Measurements from ENCODE around the gene ELOVL1.
"Not testable (repeated sequence)": the region's sequence is repeated elsewhere in the genome, so short reads cannot be mapped to it uniquely, and the experiment has no call there.

ELOVL1 gene

GRCh38 chr1:43367904-43368645 lies at the start of gene ELOVL1:
TSS of gene ELOVL1 (minus strand) at chr1:43368011. CDS start at chr1:43365609, 2,402 bp downstream.
- peaks cover 2% of the 10 kb centered on the region for H3K36me3 ChIP-seq (ENCODE audit: control insufficient read depth, low read depth, low read length)
- H3K4me1 ChIP-seq (ENCODE audit: control insufficient read depth, low read depth, low read length), result peaks cover 17% of the 10 kb centered on the region
- peak within 1 kb of the TSS; percentile 71 for H3K9ac ChIP-seq (ENCODE audit: low read length)
- H3K4me3 ChIP-seq (ENCODE audit: low read length), result peak within 1 kb of the TSS; percentile 80
- no peaks in the 10 kb centered on the region for H3K27me3 ChIP-seq (ENCODE audit: control insufficient read depth, insufficient read depth, low read length)
- no peak within 1 kb of the TSS for H3K27ac ChIP-seq (ENCODE audit: low read length)
- no peaks in the 10 kb centered on the region for H3K9me3 ChIP-seq (ENCODE audit: control insufficient read depth, low read depth, low read length)

GRCh38 chr1:43415901-43416300 lies 48.1 kb upstream of the ELOVL1 start:
- Histone ChIP-seq H3K4me1 (ENCODE audit: control insufficient read depth, low read depth, low read length) (no peaks in the 10 kb centered on the region), H3K4me3 (ENCODE audit: low read length) (no peak overlapping the region), H3K9me3 (ENCODE audit: control insufficient read depth, low read depth, low read length) (no peaks in the 10 kb centered on the region), H3K27ac (ENCODE audit: low read length) (no peak overlapping the region), H3K36me3 (ENCODE audit: control insufficient read depth, low read depth, low read length) (peaks cover 13% of the 10 kb centered on the region), H3K27me3 (ENCODE audit: control insufficient read depth, insufficient read depth, low read length) (no peaks in the 10 kb centered on the region), H3K9ac (ENCODE audit: low read length) (no peak overlapping the region)

- Histone ChIP-seq H3K27me3 (ENCODE audit: control insufficient read depth, insufficient read depth, low read length) (no peaks in the 10 kb centered on the region), H3K4me3 (ENCODE audit: low read length) (no peak overlapping the region), H3K36me3 (ENCODE audit: control insufficient read depth, low read depth, low read length) (peaks cover 4% of the 10 kb centered on the region), H3K9me3 (ENCODE audit: control insufficient read depth, low read depth, low read length) (no peaks in the 10 kb centered on the region), H3K9ac (ENCODE audit: low read length) (no peak overlapping the region), H3K27ac (ENCODE audit: low read length) (no peak overlapping the region), H3K4me1 (ENCODE audit: control insufficient read depth, low read depth, low read length) (no peaks in the 10 kb centered on the region)
These were observed 46.9 kb upstream of the ELOVL1 start for GRCh38 chr1:43414634-43415223.

- not testable (repeated sequence) for H3K27ac ChIP-seq (ENCODE audit: low read length); H3K9me3 ChIP-seq (ENCODE audit: control insufficient read depth, low read depth, low read length); H3K9ac ChIP-seq (ENCODE audit: low read length); H3K4me1 ChIP-seq (ENCODE audit: control insufficient read depth, low read depth, low read length); H3K36me3 ChIP-seq (ENCODE audit: control insufficient read depth, low read depth, low read length); H3K27me3 ChIP-seq (ENCODE audit: control insufficient read depth, insufficient read depth, low read length); H3K4me3 ChIP-seq (ENCODE audit: low read length)
These were observed 45.6 kb upstream of the ELOVL1 start for GRCh38 chr1:43413426-43413825.

GRCh38 chr1:43410571-43410970 lies 42.8 kb upstream of the ELOVL1 start:
- Histone ChIP-seq H3K27me3 (ENCODE audit: control insufficient read depth, insufficient read depth, low read length) (no peaks in the 10 kb centered on the region), H3K9me3 (ENCODE audit: control insufficient read depth, low read depth, low read length) (no peaks in the 10 kb centered on the region), H3K4me3 (ENCODE audit: low read length) (no peak overlapping the region), H3K27ac (ENCODE audit: low read length) (no peak overlapping the region), H3K4me1 (ENCODE audit: control insufficient read depth, low read depth, low read length) (no peaks in the 10 kb centered on the region), H3K9ac (ENCODE audit: low read length) (no peak overlapping the region), H3K36me3 (ENCODE audit: control insufficient read depth, low read depth, low read length) (peaks cover 4% of the 10 kb centered on the region)

GRCh38 chr1:43405876-43406234 lies 38.0 kb upstream of the ELOVL1 start:
- no peak overlapping the region for H3K27ac ChIP-seq (ENCODE audit: low read length)
- H3K36me3 ChIP-seq (ENCODE audit: control insufficient read depth, low read depth, low read length), result peaks cover 9% of the 10 kb centered on the region
- H3K9ac ChIP-seq (ENCODE audit: low read length), result no peak overlapping the region
- no peaks in the 10 kb centered on the region for H3K4me1 ChIP-seq (ENCODE audit: control insufficient read depth, low read depth, low read length)
- no peaks in the 10 kb centered on the region for H3K9me3 ChIP-seq (ENCODE audit: control insufficient read depth, low read depth, low read length)
- no peak overlapping the region for H3K4me3 ChIP-seq (ENCODE audit: low read length)
- H3K27me3 ChIP-seq (ENCODE audit: control insufficient read depth, insufficient read depth, low read length), result no peaks in the 10 kb centered on the region

GRCh38 chr1:43405219-43405875 lies 37.5 kb upstream of the ELOVL1 start:
- Histone ChIP-seq H3K27ac (ENCODE audit: low read length) (no peak overlapping the region), H3K36me3 (ENCODE audit: control insufficient read depth, low read depth, low read length) (peaks cover 9% of the 10 kb centered on the region), H3K9ac (ENCODE audit: low read length) (no peak overlapping the region), H3K4me1 (ENCODE audit: control insufficient read depth, low read depth, low read length) (no peaks in the 10 kb centered on the region), H3K4me3 (ENCODE audit: low read length) (no peak overlapping the region), H3K27me3 (ENCODE audit: control insufficient read depth, insufficient read depth, low read length) (no peaks in the 10 kb centered on the region), H3K9me3 (ENCODE audit: control insufficient read depth, low read depth, low read length) (no peaks in the 10 kb centered on the region)

- Histone ChIP-seq H3K4me3 (ENCODE audit: low read length) (no peak overlapping the region), H3K36me3 (ENCODE audit: control insufficient read depth, low read depth, low read length) (peaks cover 9% of the 10 kb centered on the region), H3K27me3 (ENCODE audit: control insufficient read depth, insufficient read depth, low read length) (no peaks in the 10 kb centered on the region), H3K4me1 (ENCODE audit: control insufficient read depth, low read depth, low read length) (no peaks in the 10 kb centered on the region), H3K9me3 (ENCODE audit: control insufficient read depth, low read depth, low read length) (no peaks in the 10 kb centered on the region), H3K27ac (ENCODE audit: low read length) (no peak overlapping the region), H3K9ac (ENCODE audit: low read length) (no peak overlapping the region)
These were observed 36.5 kb upstream of the ELOVL1 start for GRCh38 chr1:43404353-43404752.

GRCh38 chr1:43402089-43402865 lies 34.5 kb upstream of the ELOVL1 start:
- no peak overlapping the region for H3K9ac ChIP-seq (ENCODE audit: low read length)
- no peaks in the 10 kb centered on the region for H3K9me3 ChIP-seq (ENCODE audit: control insufficient read depth, low read depth, low read length)
- no peak overlapping the region for H3K27ac ChIP-seq (ENCODE audit: low read length)
- no peaks in the 10 kb centered on the region for H3K4me1 ChIP-seq (ENCODE audit: control insufficient read depth, low read depth, low read length)
- no peak overlapping the region for H3K4me3 ChIP-seq (ENCODE audit: low read length)
- no peaks in the 10 kb centered on the region for H3K27me3 ChIP-seq (ENCODE audit: control insufficient read depth, insufficient read depth, low read length)
- H3K36me3 ChIP-seq (ENCODE audit: control insufficient read depth, low read depth, low read length), result peaks cover 9% of the 10 kb centered on the region

GRCh38 chr1:43400441-43400840 lies 32.6 kb upstream of the ELOVL1 start:
- not testable (repeated sequence) for H3K4me3 ChIP-seq (ENCODE audit: low read length); H3K27me3 ChIP-seq (ENCODE audit: control insufficient read depth, insufficient read depth, low read length); H3K4me1 ChIP-seq (ENCODE audit: control insufficient read depth, low read depth, low read length); H3K36me3 ChIP-seq (ENCODE audit: control insufficient read depth, low read depth, low read length); H3K27ac ChIP-seq (ENCODE audit: low read length); H3K9ac ChIP-seq (ENCODE audit: low read length); H3K9me3 ChIP-seq (ENCODE audit: control insufficient read depth, low read depth, low read length)

GRCh38 chr1:43398227-43398626 lies 30.4 kb upstream of the ELOVL1 start:
- H3K9me3 ChIP-seq (ENCODE audit: control insufficient read depth, low read depth, low read length), result no peaks in the 10 kb centered on the region
- no peaks in the 10 kb centered on the region for H3K27me3 ChIP-seq (ENCODE audit: control insufficient read depth, insufficient read depth, low read length)
- H3K4me1 ChIP-seq (ENCODE audit: control insufficient read depth, low read depth, low read length), result no peaks in the 10 kb centered on the region
- no peak overlapping the region for H3K4me3 ChIP-seq (ENCODE audit: low read length)
- no peak overlapping the region for H3K27ac ChIP-seq (ENCODE audit: low read length)
- H3K36me3 ChIP-seq (ENCODE audit: control insufficient read depth, low read depth, low read length), result no peaks in the 10 kb centered on the region
- H3K9ac ChIP-seq (ENCODE audit: low read length), result no peak overlapping the region
